ENCODE results near the gene PPP6R1. TPM values are rescaled to one million over a fixed set of nuclear protein-coding genes. Genes with fewer than 3 reads are reported as not detected.

PPP6R1 gene
- total RNA-seq, 2 experiments from 2014 or later, result 226 to 230 TPM

- ChIA-PET CTCF (no interaction called here), POLR2A (no interaction called here)
These were observed 7.0 kb upstream of the PPP6R1 start for GRCh38 chr19:55265723-55266386.

- CTCF ChIA-PET, result no interaction called here
These were observed 6.4 kb upstream of the PPP6R1 start for GRCh38 chr19:55265173-55265572.

GRCh38 chr19:55264531-55264930 is 5.7 kb upstream of the PPP6R1 start:
- CTCF ChIA-PET, result no interaction called here

More at GRCh38 chr19:55265173-55265572, 6.4 kb upstream of the PPP6R1 start:
- POLR2A ChIA-PET, result no interaction called here

GRCh38 chr19:55262359-55262758 is 3.5 kb upstream of the PPP6R1 start:
- ChIA-PET CTCF (no interaction called here), POLR2A (interaction anchor here (0.5 kb wide), 1 partner anchor 14 kb away, joined by 4 read pairs; no protein-coding TSS in a partner anchor)

More at GRCh38 chr19:55264531-55264930, 5.7 kb upstream of the PPP6R1 start:
- POLR2A ChIA-PET, result no interaction called here

GRCh38 chr19:55261671-55262126 is 2.9 kb upstream of the PPP6R1 start:
- POLR2A ChIA-PET, result interaction anchor here (0.5 to 0.6 kb wide), 2 partner anchors 14 to 152 kb away, joined by 3 to 4 read pairs; no protein-coding TSS in a partner anchor

GRCh38 chr19:55259540-55260210 is 858 bp upstream of the PPP6R1 start:
- ChIA-PET CTCF (interaction anchor here (0.9 to 1.5 kb wide), 5 partner anchors 18 to 373 kb away, joined by 3 to 5 read pairs (median 4); no protein-coding TSS in a partner anchor), POLR2A (interaction anchor here (0.5 to 2.3 kb wide), 9 partner anchors 11 to 217 kb away, joined by 3 to 17 read pairs (median 8); partner anchors contain the start of genes HSPBP1, KMT5C, TMEM238 and UBE2S)

More at GRCh38 chr19:55261671-55262126, 2.9 kb upstream of the PPP6R1 start:
- CTCF ChIA-PET, result interaction anchor here (0.5 to 0.7 kb wide), 2 partner anchors 130 to 159 kb away, joined by 3 to 4 read pairs; no protein-coding TSS in a partner anchor

GRCh38 chr19:55258476-55258827 is 365 bp downstream of the PPP6R1 start:
- ChIA-PET CTCF (interaction anchor here (1.4 kb wide), 1 partner anchor 43 kb away, joined by 4 read pairs; no protein-coding TSS in a partner anchor), POLR2A (interaction anchor here (1.3 to 2.3 kb wide), 3 partner anchors 126 to 218 kb away, joined by 7 to 17 read pairs (median 9); partner anchors contain the start of genes TMEM238, UBE2S and ZNF628)

- POLR2A ChIA-PET, result interaction anchor here (1.5 to 1.8 kb wide), 2 partner anchors 22 to 385 kb away, joined by 5 to 7 read pairs; partner anchors contain the start of gene HSPBP1
- CTCF ChIA-PET, result interaction anchor here (1.3 to 2.1 kb wide), 3 partner anchors 20 to 149 kb away, joined by 3 to 5 read pairs (median 4); no protein-coding TSS in a partner anchor
These were observed 1.1 kb downstream of the PPP6R1 start for GRCh38 chr19:55257461-55258420.

GRCh38 chr19:55256562-55257460 is 2.0 kb downstream of the PPP6R1 start:
- CTCF ChIA-PET, result interaction anchor here (0.6 to 2.1 kb wide), 5 partner anchors 21 to 150 kb away, joined by 3 to 5 read pairs (median 3); no protein-coding TSS in a partner anchor
- POLR2A ChIA-PET, result interaction anchor here (1.3 to 2.9 kb wide), 5 partner anchors 23 to 386 kb away, joined by 3 to 11 read pairs (median 5); partner anchors contain the start of genes FIZ1, HSPBP1, UBE2S and ZNF524

GRCh38 chr19:55255618-55256423 is 3.0 kb downstream of the PPP6R1 start:
- ChIA-PET POLR2A (interaction anchor here (1.1 to 2.9 kb wide), 8 partner anchors 24 to 387 kb away, joined by 3 to 17 read pairs (median 6); partner anchors contain the start of genes FIZ1, HSPBP1, KMT5C and TMEM238), CTCF (interaction anchor here (0.7 to 2.4 kb wide), 7 partner anchors 45 to 162 kb away, joined by 3 to 10 read pairs (median 5); partner anchors contain the start of gene TMEM238)

- POLR2A ChIA-PET, result interaction anchor here (0.9 to 2.9 kb wide), 7 partner anchors 22 to 345 kb away, joined by 3 to 17 read pairs (median 4); partner anchors contain the start of genes FIZ1, HSPBP1, KMT5C and TMEM238
These were observed 4.2 kb downstream of the PPP6R1 start for GRCh38 chr19:55254625-55254977.

GRCh38 chr19:55253842-55254624 is 4.8 kb downstream of the PPP6R1 start:
- CTCF ChIA-PET, result interaction anchor here (0.8 to 2.4 kb wide), 7 partner anchors 22 to 213 kb away, joined by 3 to 10 read pairs (median 5); partner anchors contain the start of genes HSPBP1, KMT5C and TMEM238

More at GRCh38 chr19:55254625-55254977, 4.2 kb downstream of the PPP6R1 start:
- CTCF ChIA-PET, result interaction anchor here (1.0 to 2.4 kb wide), 7 partner anchors 25 to 212 kb away, joined by 3 to 10 read pairs (median 5); partner anchors contain the start of genes HSPBP1, KMT5C and TMEM238

GRCh38 chr19:55252760-55253663 is 5.8 kb downstream of the PPP6R1 start:
- POLR2A ChIA-PET, result interaction anchor here (1.1 to 2.4 kb wide), 2 partner anchors 131 to 208 kb away, joined by 3 to 17 read pairs; partner anchors contain the start of genes ISOC2 and TMEM238
- CTCF ChIA-PET, result interaction anchor here (1.4 kb wide), 1 partner anchor 87 kb away, joined by 3 read pairs; the partner anchor contains the start of gene KMT5C

More at GRCh38 chr19:55253842-55254624, 4.8 kb downstream of the PPP6R1 start:
- POLR2A ChIA-PET, result interaction anchor here (0.9 to 2.9 kb wide), 7 partner anchors 22 to 207 kb away, joined by 3 to 17 read pairs (median 4); partner anchors contain the start of genes HSPBP1, ISOC2, KMT5C and TMEM238
